ENCODE measurements around the gene TOMM6. TPM values are rescaled to one million over a fixed set of nuclear protein-coding genes. Genes with fewer than 3 reads are reported as not detected.

TOMM6 gene
- total RNA-seq, 3 donors from 2014 or later: 96.9 to 116 (median 96.9) TPM

DNA sequence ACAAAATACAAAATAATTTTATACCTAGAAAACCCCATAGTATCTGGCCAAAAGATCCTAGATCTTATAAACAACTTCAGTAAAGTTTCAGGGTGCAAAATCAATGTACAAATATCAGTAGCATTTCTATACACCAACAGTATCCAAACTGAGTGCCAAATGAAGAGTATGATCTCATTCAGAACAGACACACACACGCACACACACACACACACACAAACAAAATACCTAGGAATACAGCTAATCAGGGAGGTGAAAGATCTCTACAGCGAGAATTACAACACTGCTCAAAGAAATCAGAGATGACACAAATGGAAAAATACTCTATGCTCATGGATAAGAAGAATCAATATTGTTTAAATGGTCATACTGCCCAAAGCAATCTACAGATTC, 49.2 kb downstream of the TOMM6 start:
- ATAC-seq (no peak), DNase-seq (no peak)
- intact Hi-C loops (cut with DNase I, micrococcal nuclease): no loop called here
- Histone ChIP-seq H3K4me3 (no peak overlapping the region), H3K4me1 (ENCODE audit: low read depth) (no peaks in the 10 kb centered on the region), H3K36me3 (ENCODE audit: low read depth) (no peaks in the 10 kb centered on the region), H3K9me3 (no peaks in the 10 kb centered on the region)
- TF ChIP-seq, protein P1, sequence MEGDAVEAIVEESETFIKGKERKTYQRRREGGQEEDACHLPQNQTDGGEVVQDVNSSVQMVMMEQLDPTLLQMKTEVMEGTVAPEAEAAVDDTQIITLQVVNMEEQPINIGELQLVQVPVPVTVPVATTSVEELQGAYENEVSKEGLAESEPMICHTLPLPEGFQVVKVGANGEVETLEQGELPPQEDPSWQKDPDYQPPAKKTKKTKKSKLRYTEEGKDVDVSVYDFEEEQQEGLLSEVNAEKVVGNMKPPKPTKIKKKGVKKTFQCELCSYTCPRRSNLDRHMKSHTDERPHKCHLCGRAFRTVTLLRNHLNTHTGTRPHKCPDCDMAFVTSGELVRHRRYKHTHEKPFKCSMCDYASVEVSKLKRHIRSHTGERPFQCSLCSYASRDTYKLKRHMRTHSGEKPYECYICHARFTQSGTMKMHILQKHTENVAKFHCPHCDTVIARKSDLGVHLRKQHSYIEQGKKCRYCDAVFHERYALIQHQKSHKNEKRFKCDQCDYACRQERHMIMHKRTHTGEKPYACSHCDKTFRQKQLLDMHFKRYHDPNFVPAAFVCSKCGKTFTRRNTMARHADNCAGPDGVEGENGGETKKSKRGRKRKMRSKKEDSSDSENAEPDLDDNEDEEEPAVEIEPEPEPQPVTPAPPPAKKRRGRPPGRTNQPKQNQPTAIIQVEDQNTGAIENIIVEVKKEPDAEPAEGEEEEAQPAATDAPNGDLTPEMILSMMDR (IDR thresholded peaks at IDR 0.05): no peak

Other genes with a start within 250 kb of the TOMM6 start
- gene FOXP4, start 241.3 kb upstream of the TOMM6 start, total RNA-seq: 10 to 100 TPM; 31.5 to 34.9 (median 33.8) TPM
- gene MDFI, start 149.2 kb upstream of the TOMM6 start, total RNA-seq: 1 to 10 TPM in 2 of 3 donors, under 1 TPM in 1; 0.96 to 2.2 (median 2.1) TPM
- 10 to 100 TPM; 35.2 to 44.5 (median 40.2) TPM for gene TFEB, start 52.1 kb upstream of the TOMM6 start, total RNA-seq
- gene PGC, start 40.3 kb upstream of the TOMM6 start, total RNA-seq: not detected
- 1 to 10 TPM; 3.6 to 7.9 (median 4.6) TPM for gene FRS3, start 7.8 kb upstream of the TOMM6 start, total RNA-seq
- 1 to 10 TPM; 2.7 to 6.7 (median 6.1) TPM for gene PRICKLE4, start 6.9 kb upstream of the TOMM6 start, total RNA-seq
- gene USP49, start 107.7 kb downstream of the TOMM6 start, total RNA-seq: 1 to 10 TPM; 2.8 to 3.7 (median 3.2) TPM
- gene MED20, start 133.4 kb downstream of the TOMM6 start, total RNA-seq: 10 to 100 TPM; 15.5 to 21.2 (median 18.6) TPM
- 10 to 100 TPM in 2 of 3 donors, 1 to 10 TPM in 1; 7.5 to 10.5 (median 10.2) TPM for gene BYSL, start 133.8 kb downstream of the TOMM6 start, total RNA-seq
- 10 to 100 TPM; 51.2 to 69.1 (median 60.0) TPM for gene CCND3, start 154.1 kb downstream of the TOMM6 start, total RNA-seq